NCI-H2227 (cell line): ENCODE results near the gene MGMT.

Experiments
- DNase-seq: peaks from one replicate; lab custom pipeline; 2025; ENCODE audit not compliant: unreplicated experiment; lab: John Stamatoyannopoulos, UW

MGMT gene

GRCh38 chr10:129581827-129582411, 114.9 kb downstream of the MGMT start:
- no peak for DNase-seq

GRCh38 chr10:129583831-129584230, 116.8 kb downstream of the MGMT start:
- DNase-seq: no peak

- no peak for DNase-seq
Measured at GRCh38 chr10:129586898-129587443, 119.9 kb downstream of the MGMT start.

- DNase-seq: no peak
Measured at GRCh38 chr10:129589546-129589945, 122.5 kb downstream of the MGMT start.

- DNase-seq: no peak
Measured at GRCh38 chr10:129593953-129594352, 126.9 kb downstream of the MGMT start.

GRCh38 chr10:129594811-129595210, 127.8 kb downstream of the MGMT start:
- no peak for DNase-seq

GRCh38 chr10:129598413-129598812, 131.4 kb downstream of the MGMT start:
- DNase-seq: no peak

GRCh38 chr10:129599160-129599559, 132.1 kb downstream of the MGMT start:
- no peak for DNase-seq

GRCh38 chr10:129601737-129602136, 134.7 kb downstream of the MGMT start:
- DNase-seq: no peak

GRCh38 chr10:129602938-129603535, 136.0 kb downstream of the MGMT start:
- no peak for DNase-seq

- no peak for DNase-seq
Measured at GRCh38 chr10:129604333-129605032, 137.4 kb downstream of the MGMT start.

- no peak for DNase-seq
Measured at GRCh38 chr10:129605266-129605985, 138.4 kb downstream of the MGMT start.

GRCh38 chr10:129605986-129606518, 139.0 kb downstream of the MGMT start:
- no peak for DNase-seq

- DNase-seq: no peak
Measured at GRCh38 chr10:129607607-129608109, 140.6 kb downstream of the MGMT start.

GRCh38 chr10:129608653-129609052, 141.6 kb downstream of the MGMT start:
- DNase-seq: no peak

GRCh38 chr10:129609551-129609950, 142.5 kb downstream of the MGMT start:
- DNase-seq: no peak

GRCh38 chr10:129612481-129613109, 145.6 kb downstream of the MGMT start:
- DNase-seq: no peak

- no peak for DNase-seq
Measured at GRCh38 chr10:129613377-129613980, 146.4 kb downstream of the MGMT start.

GRCh38 chr10:129614341-129614740, 147.3 kb downstream of the MGMT start:
- no peak for DNase-seq

GRCh38 chr10:129615381-129615780, 148.3 kb downstream of the MGMT start:
- DNase-seq: no peak
